OCI-LY3 (cell line): ENCODE data around the gene COBL.

ENCODE experiments used
- H2AFZ ChIP-seq: fragments of 200-600, 300-600 bp; shearing (Covaris generic); 2 replicates; pipeline ENCODE4 v1.6.0; 2014; ENCODE audit warnings: antibody characterized with exemption, low read depth, low read length
- H3K27ac ChIP-seq: fragments of 200-600, 300-600 bp; sonication (generic); 2 replicates; pipeline ENCODE4 v1.5.1; 2014; ENCODE audit warnings: mild to moderate bottlenecking, low read length, moderate library complexity, mixed read lengths
- H3K27me3 ChIP-seq: fragments of 200-600, 300-600 bp; sonication (generic); 2 replicates; pipeline ENCODE4 v1.6.1; 2014; ENCODE audit warnings: low read depth, low read length, mixed read lengths
- H3K36me3 ChIP-seq: fragments of 200-600, 300-600 bp; sonication (generic); replicated peaks from 2 replicates; pipeline ENCODE3; 2014; ENCODE audit warnings: low read depth, low read length, mixed read lengths
- H3K4me1 ChIP-seq: fragments of 300-600, 200-600 bp; sonication (generic); 2 replicates; pipeline ENCODE4 v1.6.1; 2014; ENCODE audit warnings: low read length, mixed read lengths
- H3K4me2 ChIP-seq: fragments of 200-600, 300-600 bp; sonication (generic); 2 replicates; pipeline ENCODE4 v1.6.1; 2014; ENCODE audit warnings: low read length, mixed read lengths
- H3K4me3 ChIP-seq: fragments of 300-600, 200-600 bp; sonication (generic); 2 replicates; pipeline ENCODE4 v1.5.1; 2014; ENCODE audit warnings: antibody characterized with exemption, mild to moderate bottlenecking, low read length, moderate library complexity
- H3K79me2 ChIP-seq: fragments of 300-600, 200-600 bp; shearing (Covaris generic); 2 replicates; pipeline ENCODE4 v1.6.1; 2014; ENCODE audit warnings: mild to moderate bottlenecking, low read length, mixed read lengths
- H3K9ac ChIP-seq: fragments of 300-600, 200-600 bp; shearing (Covaris generic); 2 replicates; pipeline ENCODE4 v1.6.0; 2014; ENCODE audit warnings: mild to moderate bottlenecking, low read length, moderate library complexity
- H3K9me3 ChIP-seq: fragments of 200-600, 300-600 bp; shearing (Covaris generic); 2 replicates; pipeline ENCODE4 v1.6.1; 2014; ENCODE audit warnings: low read length, mixed read lengths; ENCODE audit not compliant: insufficient read depth
- H4K20me1 ChIP-seq: fragments of 200-600, 300-600 bp; sonication (generic); 2 replicates; pipeline ENCODE4 v1.6.1; 2016; ENCODE audit warnings: low read length, mixed read lengths; ENCODE audit not compliant: insufficient read depth
- EZH2phosphoT487 ChIP-seq: fragments of 200-600 bp; shearing (Covaris generic); IDR thresholded peaks from 2 replicates; pipeline ENCODE4 v1.6.1; 2018; ENCODE audit warnings: antibody characterized with exemption, mixed run types, low read depth
- TF ChIP-seq, protein P1 (sequence below): fragments of 200-600, 300-600 bp; sonication (generic); IDR thresholded peaks from 2 replicates; pipeline ENCODE4 v1.5.1; 2014; ENCODE audit warnings: antibody characterized with exemption, low read length, low read depth

Gene COBL

DNA sequence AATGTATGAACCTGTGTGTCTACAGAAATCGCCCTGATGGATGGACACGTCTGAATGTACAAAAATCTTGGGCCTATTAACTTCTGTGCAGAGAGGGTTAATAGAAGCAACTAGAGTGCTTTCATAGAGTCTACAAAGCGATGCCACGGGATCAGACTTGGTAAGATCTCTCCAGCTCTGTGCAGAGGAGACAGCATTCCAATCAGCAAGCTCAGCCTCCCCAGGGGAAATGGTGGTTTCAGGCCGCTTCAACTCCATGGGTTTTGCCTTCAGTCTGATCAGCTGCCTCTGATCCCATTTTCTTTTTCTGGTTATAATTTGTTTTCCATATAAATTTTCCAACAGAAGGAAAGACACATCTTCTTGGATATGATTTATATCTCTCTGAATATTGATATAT, 35.1 kb upstream of the COBL start:
- Histone ChIP-seq H3K4me1 (peaks cover 10% of the 10 kb centered on the region), H3K27me3 (no peaks in the 10 kb centered on the region), H3K4me2 (no peak overlapping the region), H3K27ac (no peak overlapping the region), H4K20me1 (no peaks in the 10 kb centered on the region), H3K79me2 (no peaks in the 10 kb centered on the region), H2AFZ (no peak overlapping the region), H3K4me3 (no peak overlapping the region), H3K36me3 (no peaks in the 10 kb centered on the region), H3K9me3 (no peaks in the 10 kb centered on the region), H3K9ac (no peak overlapping the region)
- TF ChIP-seq, protein P1, sequence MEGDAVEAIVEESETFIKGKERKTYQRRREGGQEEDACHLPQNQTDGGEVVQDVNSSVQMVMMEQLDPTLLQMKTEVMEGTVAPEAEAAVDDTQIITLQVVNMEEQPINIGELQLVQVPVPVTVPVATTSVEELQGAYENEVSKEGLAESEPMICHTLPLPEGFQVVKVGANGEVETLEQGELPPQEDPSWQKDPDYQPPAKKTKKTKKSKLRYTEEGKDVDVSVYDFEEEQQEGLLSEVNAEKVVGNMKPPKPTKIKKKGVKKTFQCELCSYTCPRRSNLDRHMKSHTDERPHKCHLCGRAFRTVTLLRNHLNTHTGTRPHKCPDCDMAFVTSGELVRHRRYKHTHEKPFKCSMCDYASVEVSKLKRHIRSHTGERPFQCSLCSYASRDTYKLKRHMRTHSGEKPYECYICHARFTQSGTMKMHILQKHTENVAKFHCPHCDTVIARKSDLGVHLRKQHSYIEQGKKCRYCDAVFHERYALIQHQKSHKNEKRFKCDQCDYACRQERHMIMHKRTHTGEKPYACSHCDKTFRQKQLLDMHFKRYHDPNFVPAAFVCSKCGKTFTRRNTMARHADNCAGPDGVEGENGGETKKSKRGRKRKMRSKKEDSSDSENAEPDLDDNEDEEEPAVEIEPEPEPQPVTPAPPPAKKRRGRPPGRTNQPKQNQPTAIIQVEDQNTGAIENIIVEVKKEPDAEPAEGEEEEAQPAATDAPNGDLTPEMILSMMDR, result no peak
- TF ChIP-seq EZH2phosphoT487, result no peak

DNA sequence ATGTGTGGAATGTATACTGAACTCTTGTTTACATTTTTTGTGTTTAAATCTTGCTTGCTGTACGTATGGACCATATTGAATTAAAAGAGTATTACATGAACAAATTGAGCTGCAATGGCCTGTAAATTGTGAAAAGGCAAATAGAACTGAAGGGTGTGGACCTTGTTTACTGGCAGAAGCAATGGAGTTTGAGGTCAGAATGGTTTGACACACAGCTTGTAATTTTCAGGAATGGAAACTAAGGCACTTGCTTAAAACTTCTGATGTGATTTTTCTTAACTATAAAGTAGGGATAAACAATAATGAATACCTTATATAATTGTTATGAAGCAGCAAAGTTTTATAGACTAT, 33.9 kb upstream of the COBL start:
- Histone ChIP-seq H3K4me2 (no peak overlapping the region), H3K27ac (no peak overlapping the region), H3K4me1 (peaks cover 10% of the 10 kb centered on the region), H3K36me3 (no peaks in the 10 kb centered on the region), H3K9ac (no peak overlapping the region), H3K27me3 (peaks cover 8% of the 10 kb centered on the region; the same call in 1 of the 2 replicates), H2AFZ (no peak overlapping the region), H3K4me3 (no peak overlapping the region), H3K9me3 (no peaks in the 10 kb centered on the region), H3K79me2 (no peaks in the 10 kb centered on the region), H4K20me1 (no peaks in the 10 kb centered on the region)
- no peak for TF ChIP-seq EZH2phosphoT487
- TF ChIP-seq, protein P1, result no peak

DNA sequence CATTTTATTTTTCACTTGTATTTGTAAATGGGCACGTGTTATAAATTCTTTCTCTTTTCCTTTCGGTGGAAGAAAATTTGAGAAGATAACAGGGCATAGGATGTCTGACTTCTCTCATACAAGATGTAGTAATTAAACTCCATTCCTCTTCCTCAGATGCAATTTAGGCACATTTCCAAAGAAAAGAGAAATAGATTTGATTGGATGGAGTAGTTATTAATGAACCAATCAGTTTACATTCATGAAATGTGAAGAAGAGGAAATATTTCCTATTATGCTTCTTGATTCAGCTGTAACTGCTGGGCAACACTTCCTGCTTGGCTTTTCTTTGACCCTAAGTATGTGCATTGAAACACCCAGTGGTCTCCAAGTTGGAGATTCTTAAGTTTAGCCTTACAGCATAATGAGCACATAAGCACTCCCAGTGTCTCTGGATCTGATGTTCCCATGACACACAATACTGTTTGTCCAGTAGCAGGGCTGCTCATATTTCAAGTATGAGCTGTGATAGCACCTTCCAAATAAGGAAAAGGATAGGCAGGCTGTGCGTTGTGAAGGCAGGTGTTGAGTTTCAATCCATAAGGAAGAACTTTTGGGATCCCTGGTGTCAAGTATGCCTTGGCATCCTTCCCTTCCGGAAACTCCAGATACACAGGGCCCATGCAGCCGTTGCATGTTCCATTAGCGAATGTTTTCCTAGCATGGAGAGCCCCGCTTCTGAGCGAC, 33.4 kb upstream of the COBL start:
- Histone ChIP-seq H3K27me3 (peaks cover 10% of the 10 kb centered on the region; the same call in 1 of the 2 replicates), H3K27ac (no peak overlapping the region)

DNA sequence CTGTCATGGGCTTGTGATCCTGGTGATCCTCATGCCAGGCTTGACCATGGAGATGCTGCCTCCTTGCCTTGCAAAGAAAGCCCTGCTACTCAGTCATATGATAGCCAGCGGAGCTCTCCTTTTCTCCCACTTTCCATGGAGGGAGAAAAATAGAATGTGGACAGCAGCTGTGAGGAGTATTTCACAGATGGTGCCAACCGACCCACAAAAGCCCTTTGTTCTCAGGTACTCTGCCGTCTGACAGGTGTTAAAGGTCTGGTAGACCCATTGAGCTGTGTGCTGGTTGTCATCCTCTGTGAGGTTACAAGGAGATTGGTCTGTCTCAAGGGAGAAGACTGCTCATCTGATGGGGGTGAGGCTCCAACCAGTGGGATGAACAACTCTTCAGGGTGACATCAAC, 29.5 kb upstream of the COBL start:
- H3K9ac ChIP-seq, result no peak overlapping the region
- H3K4me2 ChIP-seq, result no peak overlapping the region
- no peak overlapping the region for H3K4me3 ChIP-seq
- no peaks in the 10 kb centered on the region for H3K36me3 ChIP-seq
- H3K79me2 ChIP-seq, result no peaks in the 10 kb centered on the region
- no peak for TF ChIP-seq EZH2phosphoT487
- TF ChIP-seq, protein P1, result no peak
- peaks cover 10% of the 10 kb centered on the region; the same call in 1 of the 2 replicates for H3K27me3 ChIP-seq
- no peaks in the 10 kb centered on the region for H3K4me1 ChIP-seq
- no peak overlapping the region for H3K27ac ChIP-seq
- H4K20me1 ChIP-seq, result no peaks in the 10 kb centered on the region
- no peak overlapping the region for H2AFZ ChIP-seq
- no peaks in the 10 kb centered on the region for H3K9me3 ChIP-seq

More for the DNA sequence above, 33.4 kb upstream of the COBL start:
- Histone ChIP-seq H3K79me2 (no peaks in the 10 kb centered on the region), H3K9me3 (no peaks in the 10 kb centered on the region), H3K36me3 (no peaks in the 10 kb centered on the region), H4K20me1 (no peaks in the 10 kb centered on the region), H3K4me3 (no peak overlapping the region), H2AFZ (no peak overlapping the region), H3K9ac (no peak overlapping the region), H3K4me1 (peaks cover 8% of the 10 kb centered on the region), H3K4me2 (no peak overlapping the region)
- TF ChIP-seq, protein P1, result no peak
- TF ChIP-seq EZH2phosphoT487, result no peak
